RWPE2 (cell line): ENCODE results near the gene DLG2.

ENCODE experiments used
- ATAC-seq: fragments of 200-7000 bp; cut with Tn5 transposase; 3 replicates; pipeline ENCODE4 v1.9.1; 2021; ENCODE audit warnings: low read depth
- DNase-seq: peaks from one replicate; pipeline ENCODE4 v3.0.0-alpha.2; 2020; ENCODE audit warnings: low spot score
- H3K27ac ChIP-seq: fragments of 450-650 bp; 2 replicates; pipeline ENCODE4 v1.5.1; 2017; ENCODE audit warnings: mild to moderate bottlenecking; ENCODE audit not compliant: poor library complexity, severe bottlenecking
- H3K27me3 ChIP-seq: fragments of 250-450 bp; sonication (Bioruptor Pico); 2 replicates; pipeline ENCODE4 v1.5.1; 2021; ENCODE audit warnings: mild to moderate bottlenecking, moderate library complexity; ENCODE audit not compliant: insufficient read depth, poor library complexity, severe bottlenecking
- H3K36me3 ChIP-seq: fragments of 250-450 bp; sonication (Bioruptor Pico); 2 replicates; pipeline ENCODE4 v1.5.1; 2020; ENCODE audit warnings: low read depth, mild to moderate bottlenecking, moderate library complexity
- H3K4me1 ChIP-seq: fragments of 250-450 bp; sonication (Bioruptor Pico); 2 replicates; pipeline ENCODE4 v1.5.1; 2021; ENCODE audit warnings: mild to moderate bottlenecking, moderate library complexity; ENCODE audit not compliant: insufficient read depth, poor library complexity, severe bottlenecking
- H3K4me3 ChIP-seq: fragments of 250-450 bp; sonication (Bioruptor Pico); 2 replicates; pipeline ENCODE4 v1.5.1; 2021; ENCODE audit warnings: mild to moderate bottlenecking, moderate library complexity; ENCODE audit not compliant: severe bottlenecking
- H3K9me3 ChIP-seq: fragments of 250-450 bp; sonication (Bioruptor Pico); 2 replicates; pipeline ENCODE4 v1.5.1; 2021; ENCODE audit warnings: mild to moderate bottlenecking, moderate library complexity; ENCODE audit not compliant: severe bottlenecking
- CTCF ChIP-seq: fragments of 450-650 bp; IDR thresholded peaks from one replicate; pipeline ENCODE4 v1.5.1; 2017; ENCODE audit warnings: mild to moderate bottlenecking, moderate library complexity; ENCODE audit not compliant: poor library complexity, severe bottlenecking

DLG2 gene

GRCh38 chr11:83540112-83540675 lies 2086.9 kb downstream of the DLG2 start:
- no peak overlapping the region for H3K4me3 ChIP-seq
- DNase-seq (no peak), ATAC-seq (no peak)
- no peaks in the 10 kb centered on the region for H3K9me3 ChIP-seq
- TF ChIP-seq CTCF = no peak
- no peaks in the 10 kb centered on the region for H3K4me1 ChIP-seq
- peaks cover 4% of the 10 kb centered on the region for H3K27me3 ChIP-seq
- H3K27ac ChIP-seq = no peak overlapping the region
- no peaks in the 10 kb centered on the region for H3K36me3 ChIP-seq

DNA sequence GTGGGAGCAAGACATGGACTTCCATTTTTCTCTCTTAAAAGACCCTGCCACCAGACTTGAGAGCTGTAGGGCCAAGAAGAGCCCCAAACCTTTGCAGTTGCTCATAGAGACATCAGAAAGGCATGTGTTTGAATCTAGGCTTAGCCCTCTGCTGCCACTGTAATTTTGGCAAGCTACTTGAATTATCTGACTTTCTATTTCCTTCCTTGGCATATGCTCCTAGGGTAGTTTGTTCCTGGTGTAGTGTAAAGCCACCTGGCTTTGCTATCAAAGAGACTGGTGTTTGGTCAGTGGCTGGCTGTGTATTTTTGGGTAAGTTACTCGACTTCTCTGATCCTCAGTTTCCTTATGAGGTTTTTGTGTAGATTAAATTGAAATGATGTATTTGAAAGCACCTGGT lies 2088.9 kb downstream of the DLG2 start:
- Histone ChIP-seq H3K27ac (no peak overlapping the region), H3K4me1 (no peaks in the 10 kb centered on the region), H3K27me3 (peaks cover 4% of the 10 kb centered on the region), H3K36me3 (no peaks in the 10 kb centered on the region), H3K9me3 (no peaks in the 10 kb centered on the region), H3K4me3 (no peak overlapping the region)
- ATAC-seq = no peak
- TF ChIP-seq CTCF = no peak
- no peak for DNase-seq

DNA sequence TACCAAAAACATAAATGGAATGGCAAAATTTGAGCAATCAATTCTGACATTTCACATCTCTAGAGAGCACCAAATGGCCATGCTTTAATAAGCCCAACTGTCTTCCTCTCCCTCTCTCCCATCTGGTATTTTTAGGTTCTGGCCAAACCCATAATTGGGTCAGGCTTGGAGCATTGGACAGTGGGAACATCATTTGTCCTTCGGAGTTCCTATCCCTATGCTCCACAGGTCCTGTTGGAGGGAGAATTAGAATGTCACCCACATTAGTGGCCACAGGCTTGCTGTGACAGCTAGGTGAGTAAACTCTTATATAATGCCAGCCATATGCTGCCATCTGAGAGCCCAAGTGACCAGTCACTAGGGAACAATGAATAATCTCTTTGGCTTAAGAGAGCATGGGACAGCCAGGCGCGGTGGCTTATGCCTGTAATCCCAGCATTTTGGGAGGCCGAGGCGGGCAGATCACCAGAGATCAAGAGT lies 2090.0 kb downstream of the DLG2 start:
- DNase-seq (no peak), ATAC-seq (no peak)
- no peaks in the 10 kb centered on the region for H3K9me3 ChIP-seq
- peaks cover 2% of the 10 kb centered on the region for H3K27me3 ChIP-seq
- no peaks in the 10 kb centered on the region for H3K36me3 ChIP-seq
- H3K4me3 ChIP-seq = no peak overlapping the region
- no peak for TF ChIP-seq CTCF
- no peaks in the 10 kb centered on the region for H3K4me1 ChIP-seq
- H3K27ac ChIP-seq = no peak overlapping the region

GRCh38 chr11:83533166-83533565 lies 2094.0 kb downstream of the DLG2 start:
- TF ChIP-seq CTCF = no peak
- Histone ChIP-seq H3K4me1 (no peaks in the 10 kb centered on the region), H3K9me3 (no peaks in the 10 kb centered on the region), H3K4me3 (no peak overlapping the region), H3K36me3 (no peaks in the 10 kb centered on the region), H3K27ac (no peak overlapping the region), H3K27me3 (no peaks in the 10 kb centered on the region)
- DNase-seq (no peak), ATAC-seq (no peak)

DNA sequence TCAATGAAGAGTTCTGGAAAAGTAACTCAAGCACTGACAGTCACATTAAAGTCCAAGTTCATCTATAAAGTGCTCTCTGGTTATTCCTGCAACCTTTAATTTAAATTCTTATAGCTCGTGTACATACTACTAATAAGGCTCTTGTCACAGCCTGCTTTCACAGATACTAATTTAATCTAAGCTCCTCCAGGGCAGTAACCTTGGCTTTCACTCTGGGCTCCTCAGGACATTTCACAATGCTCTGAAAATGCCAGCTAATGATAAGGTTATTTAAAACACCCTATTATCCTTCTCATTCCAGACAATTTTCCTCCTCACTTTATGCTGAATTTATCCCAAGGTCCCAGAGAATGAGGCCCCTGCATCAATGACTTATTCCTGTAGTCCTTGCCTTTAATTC lies 2098.3 kb downstream of the DLG2 start:
- TF ChIP-seq CTCF = no peak
- no peak for DNase-seq
- no peak for ATAC-seq
- Histone ChIP-seq H3K27me3 (no peaks in the 10 kb centered on the region), H3K4me3 (no peak overlapping the region), H3K36me3 (no peaks in the 10 kb centered on the region), H3K4me1 (no peaks in the 10 kb centered on the region), H3K9me3 (no peaks in the 10 kb centered on the region), H3K27ac (no peak overlapping the region)
